Nephron progenitor cell (in vitro differentiated cells): ENCODE data around the gene CBX8.
A peak's percentile ranks its signal among the peaks of the same experiment; 100 is the strongest.

ENCODE experiments used
- DNase-seq: peaks from one replicate; pipeline ENCODE4 v3.0.0; 2021
- H3K27ac Mint-ChIP-seq: 2 replicates; pipeline ENCODE4 v1.8.0; 2021; ENCODE audit warnings: mild to moderate bottlenecking, moderate library complexity, mixed read lengths
- H3K27me3 Mint-ChIP-seq: 2 replicates; pipeline ENCODE4 v1.8.0; 2021; ENCODE audit warnings: mild to moderate bottlenecking, low read depth, mixed read lengths; ENCODE audit not compliant: poor library complexity
- H3K36me3 Mint-ChIP-seq: 2 replicates; pipeline ENCODE4 v1.8.0; 2021; ENCODE audit warnings: low read depth, mixed read lengths
- H3K4me1 Mint-ChIP-seq: 2 replicates; pipeline ENCODE4 v1.8.0; 2021; ENCODE audit warnings: mixed read lengths
- H3K4me3 Mint-ChIP-seq: 2 replicates; pipeline ENCODE4 v1.8.0; 2021; ENCODE audit warnings: mild to moderate bottlenecking, moderate library complexity, mixed read lengths
- H3K9me3 Mint-ChIP-seq: 2 replicates; pipeline ENCODE4 v1.8.0; 2021; ENCODE audit warnings: mild to moderate bottlenecking, moderate library complexity, mixed read lengths
- TF ChIP-seq, protein P1 (sequence below): fragments of 200-600 bp; sonication (generic); IDR thresholded peaks from 2 replicates; pipeline ENCODE4 v1.5.0; 2021; ENCODE audit warnings: antibody characterized with exemption

The CBX8 gene

DNA sequence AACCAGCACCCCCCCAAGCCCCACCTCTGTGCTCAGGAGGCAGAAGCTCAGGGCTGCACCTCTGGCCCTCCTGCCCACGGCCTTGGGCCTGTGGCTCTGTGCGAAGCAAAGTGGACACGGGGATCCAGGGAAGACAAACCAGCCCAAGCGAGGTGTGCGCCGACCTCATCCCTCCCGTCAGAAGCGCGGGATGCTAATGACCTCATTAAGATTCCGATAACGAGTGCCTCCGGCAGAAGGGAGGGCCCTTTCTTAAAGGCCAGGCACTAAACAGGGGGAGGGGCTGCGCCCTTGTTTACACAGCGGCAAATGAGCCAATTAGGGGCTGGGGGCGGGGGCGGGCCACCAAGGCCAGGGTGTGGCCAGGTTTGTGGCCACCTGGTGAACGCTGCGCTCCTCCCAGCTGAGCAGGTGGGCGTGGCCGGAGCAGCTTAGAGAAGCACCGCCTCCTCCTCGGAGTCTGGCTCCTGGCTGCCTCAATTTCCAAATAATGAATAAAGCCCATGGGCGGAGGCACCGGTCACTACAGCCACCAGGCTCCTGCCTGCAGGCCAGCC lies 39.2 kb upstream of the CBX8 start:
- DNase-seq, result peak; percentile 52
- H3K4me1 Mint-ChIP-seq, result peaks cover 44% of the 10 kb centered on the region
- H3K27me3 Mint-ChIP-seq, result peaks cover 84% of the 10 kb centered on the region
- no peaks in the 10 kb centered on the region for H3K9me3 Mint-ChIP-seq
- no peak overlapping the region for H3K4me3 Mint-ChIP-seq
- no peak overlapping the region for H3K27ac Mint-ChIP-seq
- TF ChIP-seq, protein P1, sequence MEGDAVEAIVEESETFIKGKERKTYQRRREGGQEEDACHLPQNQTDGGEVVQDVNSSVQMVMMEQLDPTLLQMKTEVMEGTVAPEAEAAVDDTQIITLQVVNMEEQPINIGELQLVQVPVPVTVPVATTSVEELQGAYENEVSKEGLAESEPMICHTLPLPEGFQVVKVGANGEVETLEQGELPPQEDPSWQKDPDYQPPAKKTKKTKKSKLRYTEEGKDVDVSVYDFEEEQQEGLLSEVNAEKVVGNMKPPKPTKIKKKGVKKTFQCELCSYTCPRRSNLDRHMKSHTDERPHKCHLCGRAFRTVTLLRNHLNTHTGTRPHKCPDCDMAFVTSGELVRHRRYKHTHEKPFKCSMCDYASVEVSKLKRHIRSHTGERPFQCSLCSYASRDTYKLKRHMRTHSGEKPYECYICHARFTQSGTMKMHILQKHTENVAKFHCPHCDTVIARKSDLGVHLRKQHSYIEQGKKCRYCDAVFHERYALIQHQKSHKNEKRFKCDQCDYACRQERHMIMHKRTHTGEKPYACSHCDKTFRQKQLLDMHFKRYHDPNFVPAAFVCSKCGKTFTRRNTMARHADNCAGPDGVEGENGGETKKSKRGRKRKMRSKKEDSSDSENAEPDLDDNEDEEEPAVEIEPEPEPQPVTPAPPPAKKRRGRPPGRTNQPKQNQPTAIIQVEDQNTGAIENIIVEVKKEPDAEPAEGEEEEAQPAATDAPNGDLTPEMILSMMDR, result no peak
- peaks cover 4% of the 10 kb centered on the region for H3K36me3 Mint-ChIP-seq

DNA sequence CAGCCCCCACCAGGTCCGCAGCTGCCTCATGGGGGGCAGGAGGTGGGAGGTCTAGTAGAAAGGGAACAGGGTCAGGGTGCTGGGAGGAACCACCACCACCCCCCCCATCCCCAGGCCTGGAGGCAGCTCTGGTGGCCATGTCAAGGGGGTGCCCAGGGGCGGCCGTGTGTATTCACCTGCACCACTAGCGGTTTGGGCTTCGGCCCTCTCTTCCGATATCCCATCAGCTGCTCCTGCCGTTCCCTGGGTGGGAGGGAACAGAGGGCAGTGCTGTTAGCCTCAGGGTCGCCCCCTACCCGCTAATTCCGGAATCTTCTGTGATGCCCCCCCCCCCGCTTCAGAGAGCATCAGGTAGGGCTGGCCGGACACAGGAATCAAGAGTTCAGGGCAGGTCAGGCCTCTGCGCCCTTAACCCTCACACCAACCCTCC lies 38.6 kb upstream of the CBX8 start:
- Mint-ChIP-seq H3K27me3 (peaks cover 84% of the 10 kb centered on the region), H3K4me1 (peaks cover 44% of the 10 kb centered on the region), H3K36me3 (peaks cover 4% of the 10 kb centered on the region), H3K9me3 (no peaks in the 10 kb centered on the region), H3K4me3 (no peak overlapping the region), H3K27ac (no peak overlapping the region)
- TF ChIP-seq, protein P1, result no peak
- DNase-seq, result peak; percentile 26

DNA sequence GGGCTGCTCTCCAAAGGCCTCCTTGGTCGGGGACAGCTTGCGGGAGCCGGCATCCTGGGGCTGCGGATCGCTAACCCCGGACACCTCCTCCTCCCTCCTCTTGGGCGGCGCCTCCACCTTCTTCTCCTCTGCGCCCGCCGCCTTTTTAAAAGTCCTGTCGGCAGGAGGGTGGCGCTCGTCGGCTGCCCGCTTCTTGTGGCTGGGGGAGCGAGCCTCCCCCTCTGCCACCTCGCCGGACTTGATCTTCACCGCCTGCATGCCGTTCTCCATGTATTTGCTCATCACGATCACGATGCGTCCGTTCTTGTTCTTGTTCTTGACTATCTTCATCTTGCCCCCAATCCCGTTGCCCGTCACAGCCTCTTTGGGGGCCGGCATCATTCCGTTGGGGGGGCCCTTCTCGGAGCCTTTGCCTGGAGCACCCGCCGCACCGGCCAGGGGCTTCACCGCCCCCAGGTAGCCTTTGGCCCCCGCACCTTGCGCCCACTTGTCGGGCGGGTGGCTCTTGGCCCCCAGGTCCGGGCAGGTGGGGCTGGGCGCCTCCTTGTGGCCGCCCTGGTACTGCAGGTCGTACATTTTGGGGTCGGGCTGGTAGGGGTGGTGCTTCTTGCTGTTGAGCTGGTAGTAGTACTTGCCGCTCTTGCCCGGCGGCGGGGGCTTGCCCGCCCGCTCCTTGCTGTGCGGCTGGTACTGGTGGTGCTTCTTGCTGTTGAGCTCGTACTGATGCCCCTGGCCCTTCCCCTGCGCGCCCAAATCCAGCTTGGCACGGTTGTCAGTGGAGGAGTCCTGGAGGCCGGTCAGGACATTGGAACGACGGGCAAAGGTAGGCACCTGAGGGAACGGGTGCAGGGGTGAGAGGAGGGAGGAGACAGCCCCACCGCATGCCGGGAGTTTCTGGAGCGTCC lies 37.9 kb upstream of the CBX8 start:
- H3K9me3 Mint-ChIP-seq, result no peaks in the 10 kb centered on the region
- H3K27me3 Mint-ChIP-seq, result peaks cover 84% of the 10 kb centered on the region
- H3K36me3 Mint-ChIP-seq, result peaks cover 4% of the 10 kb centered on the region
- peak overlapping the region; percentile 61 for H3K4me3 Mint-ChIP-seq
- DNase-seq, result peak; percentile 76
- TF ChIP-seq, protein P1, result peak; percentile 89
- H3K4me1 Mint-ChIP-seq, result peaks cover 44% of the 10 kb centered on the region
- H3K27ac Mint-ChIP-seq, result no peak overlapping the region

DNA sequence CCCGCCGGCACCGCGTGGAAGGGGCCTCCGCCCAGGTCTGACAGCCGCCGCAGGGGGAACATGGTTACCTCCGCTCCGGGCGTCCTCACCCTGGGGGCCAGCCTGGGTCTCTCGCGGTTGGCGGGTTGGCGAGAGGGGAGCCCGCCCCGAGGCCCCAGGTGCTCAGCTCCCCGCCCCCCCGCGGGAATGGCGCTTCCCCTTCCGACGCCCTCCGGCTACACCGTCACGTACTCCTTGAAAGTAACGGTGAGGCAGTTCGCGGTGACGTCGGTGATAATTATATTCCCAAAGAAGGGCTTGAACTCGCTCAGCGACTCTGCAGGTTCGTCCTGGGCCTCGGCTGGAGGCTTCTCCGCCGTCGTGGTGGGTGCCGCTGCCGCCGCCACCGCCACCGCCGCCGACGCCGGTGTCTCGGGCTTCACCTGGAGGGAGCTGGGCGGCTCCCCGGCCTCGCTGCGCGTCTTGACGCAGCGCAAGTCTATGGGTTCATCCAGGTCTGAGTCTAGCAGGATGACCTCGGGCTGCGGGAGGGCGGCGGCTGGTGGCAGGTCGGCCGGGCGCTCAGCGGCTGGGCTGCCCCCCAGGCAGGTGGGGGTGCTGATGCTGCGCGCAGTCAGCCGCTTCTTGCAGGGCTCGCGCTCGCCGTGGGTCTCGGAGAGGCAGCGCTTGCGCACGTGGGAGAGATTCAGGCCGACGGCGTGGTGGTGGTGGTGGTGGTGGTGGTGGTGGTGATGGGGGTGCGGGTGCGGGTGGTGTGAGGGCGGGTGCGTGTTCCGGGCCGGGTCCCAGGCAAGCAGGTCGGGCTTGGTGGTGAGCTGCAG lies 37.1 kb upstream of the CBX8 start:
- Mint-ChIP-seq H3K27me3 (peaks cover 90% of the 10 kb centered on the region), H3K9me3 (no peaks in the 10 kb centered on the region), H3K27ac (no peak overlapping the region), H3K36me3 (peaks cover 4% of the 10 kb centered on the region), H3K4me1 (peaks cover 49% of the 10 kb centered on the region), H3K4me3 (no peak overlapping the region)
- TF ChIP-seq, protein P1, result no peak
- peak; percentile 33 for DNase-seq

DNA sequence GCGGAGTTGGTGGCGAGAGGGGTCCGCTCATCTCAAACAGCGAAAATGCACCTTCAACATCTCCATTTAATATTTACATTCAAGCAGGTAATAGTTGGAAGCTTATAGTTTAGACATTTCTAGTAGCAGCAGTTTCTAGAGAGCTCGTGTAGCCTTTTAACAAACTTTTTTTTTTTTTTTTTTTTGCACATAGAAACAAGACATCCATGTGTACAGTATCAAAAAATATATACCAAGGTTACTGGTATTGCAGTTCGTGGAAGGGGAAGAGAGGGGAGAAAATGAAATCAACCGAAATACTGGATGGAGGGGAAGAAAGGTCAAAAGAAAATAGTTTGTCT lies 36.2 kb upstream of the CBX8 start:
- peaks cover 53% of the 10 kb centered on the region for H3K4me1 Mint-ChIP-seq
- no peak for DNase-seq
- TF ChIP-seq, protein P1, result no peak
- peak overlapping the region; percentile 73 for H3K4me3 Mint-ChIP-seq
- H3K27me3 Mint-ChIP-seq, result peaks cover 95% of the 10 kb centered on the region
- no peaks in the 10 kb centered on the region for H3K9me3 Mint-ChIP-seq
- H3K36me3 Mint-ChIP-seq, result peaks cover 4% of the 10 kb centered on the region
- no peak overlapping the region for H3K27ac Mint-ChIP-seq
